Osteocyte (in vitro differentiated cells): ENCODE results near the gene EPHB2. TPM values are rescaled to one million over a fixed set of nuclear protein-coding genes. Genes with fewer than 3 reads are reported as not detected.

ENCODE experiments used
- DNase-seq: peaks from one replicate; pipeline ENCODE4 v3.0.0; 2021; ENCODE audit warnings: mixed read lengths; ENCODE audit not compliant: unreplicated experiment; ENCODE audit errors: extremely low spot score
- H3K27ac Mint-ChIP-seq: one replicate; pipeline ENCODE4 v1.8.0; 2021; ENCODE audit warnings: mild to moderate bottlenecking, mixed read lengths; ENCODE audit not compliant: unreplicated experiment
- H3K27me3 Mint-ChIP-seq: one replicate; pipeline ENCODE4 v1.8.0; 2021; ENCODE audit warnings: mixed read lengths; ENCODE audit not compliant: unreplicated experiment
- H3K36me3 Mint-ChIP-seq: one replicate; pipeline ENCODE4 v1.8.0; 2021; ENCODE audit warnings: mixed read lengths; ENCODE audit not compliant: unreplicated experiment
- H3K4me1 Mint-ChIP-seq: one replicate; pipeline ENCODE4 v1.8.0; 2021; ENCODE audit warnings: mixed read lengths; ENCODE audit not compliant: unreplicated experiment
- H3K4me3 Mint-ChIP-seq: one replicate; pipeline ENCODE4 v1.8.0; 2021; ENCODE audit warnings: mild to moderate bottlenecking, moderate library complexity, mixed read lengths; ENCODE audit not compliant: unreplicated experiment
- H3K9me3 Mint-ChIP-seq: one replicate; pipeline ENCODE4 v1.8.0; 2021; ENCODE audit warnings: mixed read lengths; ENCODE audit not compliant: unreplicated experiment
- total RNA-seq: library from RNA; stranded (reverse); gene quantifications from 2 replicates; pipeline ENCODE4 v1.2.1, GENCODE V29; 2021
- TF ChIP-seq, protein P1 (sequence below): fragments of 200-600 bp; sonication (generic); IDR thresholded peaks from 2 replicates; pipeline ENCODE4 v1.5.0; 2021; ENCODE audit warnings: antibody characterized with exemption, mild to moderate bottlenecking, moderate library complexity

Gene EPHB2
- total RNA-seq, 1 donor from 2014 or later = 32.5 TPM

DNA sequence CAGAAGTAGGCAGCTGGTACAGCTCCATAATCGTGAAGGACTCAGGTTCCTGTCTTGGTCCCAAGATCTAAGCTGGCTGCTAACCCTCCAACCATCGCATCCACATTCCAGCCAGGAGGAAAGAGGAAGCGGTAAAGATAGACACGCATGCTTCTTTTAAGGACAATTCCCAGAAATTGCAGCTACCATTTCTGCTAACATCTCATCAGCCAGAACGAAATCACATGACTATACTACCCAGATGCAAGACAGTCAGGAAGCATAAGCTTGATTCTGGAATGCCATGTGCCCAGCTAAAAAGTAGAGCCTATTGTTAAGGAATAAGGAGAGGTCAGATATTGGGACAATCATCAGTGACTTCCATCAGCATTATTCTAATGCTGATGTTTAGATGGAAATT is 110.4 kb downstream of the EPHB2 start:
- H3K27ac Mint-ChIP-seq = no peak overlapping the region
- no peaks in the 10 kb centered on the region for H3K36me3 Mint-ChIP-seq
- no peaks in the 10 kb centered on the region for H3K9me3 Mint-ChIP-seq
- DNase-seq = no peak
- H3K4me3 Mint-ChIP-seq = no peak overlapping the region
- peaks cover 9% of the 10 kb centered on the region for H3K4me1 Mint-ChIP-seq
- TF ChIP-seq, protein P1, sequence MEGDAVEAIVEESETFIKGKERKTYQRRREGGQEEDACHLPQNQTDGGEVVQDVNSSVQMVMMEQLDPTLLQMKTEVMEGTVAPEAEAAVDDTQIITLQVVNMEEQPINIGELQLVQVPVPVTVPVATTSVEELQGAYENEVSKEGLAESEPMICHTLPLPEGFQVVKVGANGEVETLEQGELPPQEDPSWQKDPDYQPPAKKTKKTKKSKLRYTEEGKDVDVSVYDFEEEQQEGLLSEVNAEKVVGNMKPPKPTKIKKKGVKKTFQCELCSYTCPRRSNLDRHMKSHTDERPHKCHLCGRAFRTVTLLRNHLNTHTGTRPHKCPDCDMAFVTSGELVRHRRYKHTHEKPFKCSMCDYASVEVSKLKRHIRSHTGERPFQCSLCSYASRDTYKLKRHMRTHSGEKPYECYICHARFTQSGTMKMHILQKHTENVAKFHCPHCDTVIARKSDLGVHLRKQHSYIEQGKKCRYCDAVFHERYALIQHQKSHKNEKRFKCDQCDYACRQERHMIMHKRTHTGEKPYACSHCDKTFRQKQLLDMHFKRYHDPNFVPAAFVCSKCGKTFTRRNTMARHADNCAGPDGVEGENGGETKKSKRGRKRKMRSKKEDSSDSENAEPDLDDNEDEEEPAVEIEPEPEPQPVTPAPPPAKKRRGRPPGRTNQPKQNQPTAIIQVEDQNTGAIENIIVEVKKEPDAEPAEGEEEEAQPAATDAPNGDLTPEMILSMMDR = no peak
- no peaks in the 10 kb centered on the region for H3K27me3 Mint-ChIP-seq

GRCh38 chr1:22822371-22822770 is 111.7 kb downstream of the EPHB2 start:
- no peaks in the 10 kb centered on the region for H3K36me3 Mint-ChIP-seq
- DNase-seq = no peak
- no peak overlapping the region for H3K4me3 Mint-ChIP-seq
- H3K27ac Mint-ChIP-seq = no peak overlapping the region
- H3K4me1 Mint-ChIP-seq = peaks cover 15% of the 10 kb centered on the region
- H3K27me3 Mint-ChIP-seq = no peaks in the 10 kb centered on the region
- TF ChIP-seq, protein P1 = no peak
- H3K9me3 Mint-ChIP-seq = no peaks in the 10 kb centered on the region

DNA sequence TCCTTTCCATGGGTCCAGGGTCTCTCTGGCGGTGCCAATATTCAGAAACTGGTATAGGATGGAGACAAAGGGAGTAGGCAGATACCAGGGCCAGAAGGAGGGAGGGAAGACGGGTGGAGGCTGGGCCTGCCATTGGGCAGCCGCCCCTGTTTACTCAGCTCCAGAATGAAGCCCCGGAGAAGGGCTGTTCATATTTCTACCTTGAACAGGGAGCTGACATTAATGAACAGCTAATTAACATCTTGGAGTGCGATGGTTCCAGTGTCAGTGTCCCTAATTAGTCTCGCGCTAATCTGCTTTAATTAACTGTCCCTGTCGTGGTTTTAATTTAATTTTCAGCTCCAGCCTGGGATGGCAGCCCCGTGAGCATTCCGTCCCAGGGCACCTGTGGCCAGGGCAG is 113.8 kb downstream of the EPHB2 start:
- H3K9me3 Mint-ChIP-seq = no peaks in the 10 kb centered on the region
- TF ChIP-seq, protein P1 = no peak
- no peak overlapping the region for H3K4me3 Mint-ChIP-seq
- H3K27ac Mint-ChIP-seq = no peak overlapping the region
- peaks cover 19% of the 10 kb centered on the region for H3K4me1 Mint-ChIP-seq
- no peaks in the 10 kb centered on the region for H3K36me3 Mint-ChIP-seq
- H3K27me3 Mint-ChIP-seq = no peaks in the 10 kb centered on the region
- no peak for DNase-seq

- H3K36me3 Mint-ChIP-seq = no peaks in the 10 kb centered on the region
- DNase-seq = no peak
- no peaks in the 10 kb centered on the region for H3K9me3 Mint-ChIP-seq
- peaks cover 23% of the 10 kb centered on the region for H3K4me1 Mint-ChIP-seq
- no peaks in the 10 kb centered on the region for H3K27me3 Mint-ChIP-seq
- no peak overlapping the region for H3K4me3 Mint-ChIP-seq
- no peak overlapping the region for H3K27ac Mint-ChIP-seq
- TF ChIP-seq, protein P1 = no peak
These were observed 114.3 kb downstream of the EPHB2 start for GRCh38 chr1:22824975-22825374.

- Mint-ChIP-seq H3K9me3 (no peaks in the 10 kb centered on the region), H3K27me3 (no peaks in the 10 kb centered on the region), H3K27ac (no peak overlapping the region), H3K4me1 (peaks cover 24% of the 10 kb centered on the region), H3K4me3 (no peak overlapping the region), H3K36me3 (no peaks in the 10 kb centered on the region)
- TF ChIP-seq, protein P1 = no peak
- no peak for DNase-seq
These were observed 115.0 kb downstream of the EPHB2 start for GRCh38 chr1:22825486-22826189.
